DOHH2 (cell line): ENCODE data around the gene MED29.

Experiments
- H3F3A ChIP-seq: fragments of 200-600 bp; sonication (generic), shearing (Covaris generic); 2 replicates; pipeline ENCODE4 v1.6.0; 2016; ENCODE audit warnings: antibody characterized with exemption, mild to moderate bottlenecking; ENCODE audit not compliant: control insufficient read depth, insufficient read depth
- H3K27ac ChIP-seq: fragments of 200-600 bp; sonication (generic); 2 replicates; pipeline ENCODE4 v1.5.1; 2014; ENCODE audit warnings: low read depth, mild to moderate bottlenecking, low read length, moderate library complexity
- H3K27me3 ChIP-seq: fragments of 200-600 bp; sonication (generic); 2 replicates; pipeline ENCODE4 v1.6.1; 2014; ENCODE audit warnings: mild to moderate bottlenecking, low read length, mixed read lengths; ENCODE audit not compliant: control insufficient read depth
- H3K36me3 ChIP-seq: fragments of 200-600 bp; sonication (generic); 2 replicates; pipeline ENCODE4 v1.6.1; 2014; ENCODE audit warnings: mild to moderate bottlenecking, low read length, moderate library complexity, mixed read lengths; ENCODE audit not compliant: control insufficient read depth
- H3K4me1 ChIP-seq: fragments of 200-600 bp; sonication (generic); 2 replicates; pipeline ENCODE4 v1.6.1; 2014; ENCODE audit warnings: mild to moderate bottlenecking, low read length, mixed read lengths; ENCODE audit not compliant: control insufficient read depth
- H3K4me2 ChIP-seq: fragments of 200-600 bp; sonication (generic); 2 replicates; pipeline ENCODE4 v1.6.0; 2014; ENCODE audit warnings: mild to moderate bottlenecking, low read length, moderate library complexity
- H3K4me3 ChIP-seq: fragments of 200-600 bp; sonication (generic); 2 replicates; pipeline ENCODE4 v1.5.1; 2014; ENCODE audit warnings: mild to moderate bottlenecking, low read length, mixed read lengths
- H3K79me2 ChIP-seq: fragments of 200-600 bp; sonication (generic); 2 replicates; pipeline ENCODE4 v1.6.1; 2014; ENCODE audit warnings: mild to moderate bottlenecking, low read length, mixed read lengths; ENCODE audit not compliant: control insufficient read depth
- H3K9me2 ChIP-seq: fragments of 200-600 bp; sonication (generic); replicated peaks from 2 replicates; pipeline ENCODE4 v1.6.1; 2014; ENCODE audit warnings: mild to moderate bottlenecking, low read length, mixed read lengths; ENCODE audit not compliant: control insufficient read depth
- H3K9me3 ChIP-seq: fragments of 200-600 bp; sonication (generic); 2 replicates; pipeline ENCODE4 v1.6.1; 2014; ENCODE audit warnings: antibody characterized with exemption, low read length, mixed read lengths; ENCODE audit not compliant: control insufficient read depth, insufficient read depth
- H4K20me1 ChIP-seq: fragments of 200-600 bp; sonication (generic); 2 replicates; pipeline ENCODE4 v1.6.0; 2014; ENCODE audit warnings: low read depth, mild to moderate bottlenecking, antibody characterized with exemption, low read length, moderate library complexity; ENCODE audit not compliant: control insufficient read depth, insufficient read depth
- CTCF ChIP-seq: fragments of 200-600 bp; sonication (generic); IDR thresholded peaks from one replicate; pipeline ENCODE4 v1.5.1; 2014; ENCODE audit warnings: antibody characterized with exemption, mild to moderate bottlenecking, low read depth, low read length; ENCODE audit not compliant: poor library complexity, severe bottlenecking
- EZH2phosphoT487 ChIP-seq: fragments of 200-600 bp; sonication (generic); IDR thresholded peaks from 2 replicates; pipeline ENCODE4 v1.6.1; 2017; ENCODE audit warnings: borderline replicate concordance, mild to moderate bottlenecking, antibody characterized with exemption, low read length, moderate library complexity, mixed read lengths

The MED29 gene

GRCh38 chr19:39434123-39435076 is 43.2 kb downstream of the MED29 start:
- TF ChIP-seq CTCF (no peak), EZH2phosphoT487 (no peak)
- no peaks in the 10 kb centered on the region for H3K27me3 ChIP-seq
- H3K9me2 ChIP-seq = no peaks in the 10 kb centered on the region
- H3F3A ChIP-seq = peaks cover 56% of the 10 kb centered on the region
- H3K4me1 ChIP-seq = peaks cover 52% of the 10 kb centered on the region
- H3K36me3 ChIP-seq = peaks cover 43% of the 10 kb centered on the region
- peaks cover 38% of the 10 kb centered on the region for H3K79me2 ChIP-seq
- H3K9me3 ChIP-seq = no peaks in the 10 kb centered on the region
- peak overlapping the region; percentile 84 for H3K4me2 ChIP-seq
- peaks cover 15% of the 10 kb centered on the region for H4K20me1 ChIP-seq
- H3K27ac ChIP-seq = peak overlapping the region; percentile 76
- H3K4me3 ChIP-seq = peak overlapping the region; percentile 92

GRCh38 chr19:39435499-39436349 is 44.5 kb downstream of the MED29 start, which contains the start of gene RPS16:
Gene RPS16, minus strand, starts transcription at chr19:39435949. Its CDS starts 54 bp downstream, at chr19:39435895.
- Histone ChIP-seq H3K9me3 (no peaks in the 10 kb centered on the region), H3K4me1 (peaks cover 63% of the 10 kb centered on the region), H3K9me2 (no peaks in the 10 kb centered on the region), H3K36me3 (peaks cover 43% of the 10 kb centered on the region), H3K79me2 (peaks cover 38% of the 10 kb centered on the region), H3F3A (peaks cover 55% of the 10 kb centered on the region), H3K27ac (peak within 1 kb of the TSS; percentile 76), H3K4me2 (peak within 1 kb of the TSS; percentile 84), H3K27me3 (no peaks in the 10 kb centered on the region), H3K4me3 (peak within 1 kb of the TSS; percentile 92), H4K20me1 (peaks cover 15% of the 10 kb centered on the region)
- TF ChIP-seq CTCF (no peak), EZH2phosphoT487 (no peak)

GRCh38 chr19:39436350-39436716 is 45.2 kb downstream of the MED29 start:
- Histone ChIP-seq H3K27ac (peak overlapping the region; percentile 63), H3K9me2 (no peaks in the 10 kb centered on the region), H3K36me3 (peaks cover 39% of the 10 kb centered on the region), H3K79me2 (peaks cover 38% of the 10 kb centered on the region), H3K4me1 (peaks cover 63% of the 10 kb centered on the region), H3K9me3 (no peaks in the 10 kb centered on the region), H3F3A (peaks cover 48% of the 10 kb centered on the region), H3K4me3 (peak overlapping the region; percentile 92), H3K4me2 (peak overlapping the region; percentile 69), H3K27me3 (no peaks in the 10 kb centered on the region), H4K20me1 (peaks cover 15% of the 10 kb centered on the region)
- TF ChIP-seq EZH2phosphoT487 (no peak), CTCF (no peak)
